Skin of body (tissue), 2 donors: ENCODE results near the gene MYCBPAP. TPM values are rescaled to one million over a fixed set of nuclear protein-coding genes. Genes with fewer than 3 reads are reported as not detected.

Source experiments
- DNase-seq: peaks from one replicate; lab custom pipeline; 2025; lab: John Stamatoyannopoulos, UW
- total RNA-seq: library from RNA; depleted of rRNA; stranded (reverse); fragments of >200 nt; gene quantifications from one replicate; pipeline ENCODE4 v1.2.3, GENCODE V29; 2014

MYCBPAP gene
- total RNA-seq, 1 donor from 2014 or later: 1.6 TPM

DNA sequence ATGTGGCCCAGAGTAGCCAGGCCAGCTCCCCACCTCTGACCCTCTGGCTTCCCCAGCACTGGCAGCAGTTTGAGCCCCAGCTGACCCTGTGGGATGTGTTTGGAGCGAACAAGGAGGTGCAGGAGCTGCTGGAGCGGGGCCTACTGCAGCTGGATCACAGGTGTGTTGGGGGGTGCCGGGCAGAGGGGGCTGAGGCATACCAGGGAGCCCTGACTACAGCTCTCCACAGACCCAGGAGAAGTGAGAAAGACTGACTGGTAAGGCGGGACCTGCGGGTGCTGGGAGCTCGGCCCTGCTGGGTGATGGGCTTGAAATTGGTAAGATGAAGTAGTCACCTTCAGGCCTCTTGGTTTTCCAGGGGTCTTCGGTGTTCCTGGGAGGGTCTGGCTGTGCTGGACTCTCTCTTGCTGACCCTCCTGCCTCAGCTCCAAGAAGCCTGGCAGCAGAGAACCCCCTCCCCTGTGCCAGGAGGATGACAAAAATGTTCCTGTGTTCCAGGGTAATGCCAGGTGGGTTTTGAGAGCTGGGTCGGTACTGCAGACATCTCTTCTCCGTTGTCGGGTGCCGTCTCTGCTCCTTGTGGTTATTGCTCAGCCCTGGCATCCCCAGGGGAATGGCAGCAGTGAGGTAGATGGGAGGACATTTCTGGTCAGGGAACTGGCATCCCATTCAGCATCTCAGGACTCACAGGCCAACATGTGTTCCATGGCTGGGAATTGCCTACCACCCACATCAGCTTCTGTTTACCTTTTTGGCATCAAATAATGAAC, 23.7 kb upstream of the MYCBPAP start:
- no peak for DNase-seq

- no peak for DNase-seq
Observed at GRCh38 chr17:50487213-50488096, 20.8 kb upstream of the MYCBPAP start.

DNA sequence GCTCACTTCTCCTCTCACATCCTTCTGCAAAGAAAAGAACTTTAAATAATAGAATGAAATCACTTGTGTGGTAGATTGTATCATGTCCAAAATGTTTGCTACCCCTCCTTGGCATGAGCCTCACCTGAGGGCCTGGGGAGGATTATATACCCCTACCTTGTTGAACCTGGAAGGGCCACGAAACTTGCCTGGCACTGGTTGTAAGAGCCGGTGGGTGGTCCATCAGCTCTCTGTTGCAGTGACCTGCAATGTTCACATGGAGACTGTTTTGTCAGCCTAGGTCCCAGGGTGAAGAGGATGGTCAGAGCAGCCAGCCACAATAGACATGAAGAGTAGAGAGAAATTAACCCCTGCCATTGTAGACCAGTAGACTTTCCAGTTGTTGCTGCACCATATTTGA, 19.4 kb upstream of the MYCBPAP start:
- DNase-seq: no peak

GRCh38 chr17:50491505-50491904, 16.7 kb upstream of the MYCBPAP start:
- no peak for DNase-seq

DNA sequence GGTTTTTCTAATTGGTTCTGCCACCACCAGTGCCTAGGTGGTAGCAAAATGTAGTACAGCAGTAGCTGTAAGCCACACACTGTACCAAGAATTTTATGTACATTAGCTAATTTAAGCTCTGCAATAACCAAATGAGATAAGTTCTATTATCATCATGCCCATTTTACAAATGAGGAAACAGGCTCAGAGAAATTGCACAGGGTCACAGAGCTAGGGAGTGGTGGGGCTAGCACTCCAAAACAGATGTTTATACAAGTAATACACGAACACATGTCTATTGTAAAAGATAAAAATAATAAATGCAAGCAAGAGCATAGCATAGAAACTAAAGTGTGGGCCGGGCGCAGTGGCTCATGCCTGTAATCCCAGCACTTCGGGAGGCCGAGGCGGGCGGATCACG, 16.0 kb upstream of the MYCBPAP start:
- no peak for DNase-seq

GRCh38 chr17:50493744-50494143, 14.5 kb upstream of the MYCBPAP start:
- no peak for DNase-seq

- DNase-seq: no peak
Observed at GRCh38 chr17:50495217-50495823, 12.9 kb upstream of the MYCBPAP start.

DNA sequence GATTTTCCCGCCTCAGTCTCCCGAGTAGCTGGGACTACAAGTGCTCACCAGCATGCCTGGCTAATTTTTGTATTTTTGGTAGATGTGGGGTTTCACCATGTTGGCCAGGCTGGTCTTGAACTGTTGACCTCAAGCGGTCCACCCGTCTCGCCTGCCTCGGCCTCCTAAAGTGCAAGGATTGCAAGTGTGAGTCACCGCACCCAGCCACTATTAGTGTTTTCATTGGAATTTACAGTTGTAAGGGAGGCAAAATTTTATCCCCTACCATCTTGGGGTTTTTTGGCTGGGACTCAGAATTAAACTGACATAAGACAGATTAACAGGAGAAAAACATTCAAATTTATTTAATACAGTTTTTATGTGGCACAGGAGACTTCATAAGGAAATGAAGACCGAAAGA, 12.3 kb upstream of the MYCBPAP start:
- DNase-seq: no peak

DNA sequence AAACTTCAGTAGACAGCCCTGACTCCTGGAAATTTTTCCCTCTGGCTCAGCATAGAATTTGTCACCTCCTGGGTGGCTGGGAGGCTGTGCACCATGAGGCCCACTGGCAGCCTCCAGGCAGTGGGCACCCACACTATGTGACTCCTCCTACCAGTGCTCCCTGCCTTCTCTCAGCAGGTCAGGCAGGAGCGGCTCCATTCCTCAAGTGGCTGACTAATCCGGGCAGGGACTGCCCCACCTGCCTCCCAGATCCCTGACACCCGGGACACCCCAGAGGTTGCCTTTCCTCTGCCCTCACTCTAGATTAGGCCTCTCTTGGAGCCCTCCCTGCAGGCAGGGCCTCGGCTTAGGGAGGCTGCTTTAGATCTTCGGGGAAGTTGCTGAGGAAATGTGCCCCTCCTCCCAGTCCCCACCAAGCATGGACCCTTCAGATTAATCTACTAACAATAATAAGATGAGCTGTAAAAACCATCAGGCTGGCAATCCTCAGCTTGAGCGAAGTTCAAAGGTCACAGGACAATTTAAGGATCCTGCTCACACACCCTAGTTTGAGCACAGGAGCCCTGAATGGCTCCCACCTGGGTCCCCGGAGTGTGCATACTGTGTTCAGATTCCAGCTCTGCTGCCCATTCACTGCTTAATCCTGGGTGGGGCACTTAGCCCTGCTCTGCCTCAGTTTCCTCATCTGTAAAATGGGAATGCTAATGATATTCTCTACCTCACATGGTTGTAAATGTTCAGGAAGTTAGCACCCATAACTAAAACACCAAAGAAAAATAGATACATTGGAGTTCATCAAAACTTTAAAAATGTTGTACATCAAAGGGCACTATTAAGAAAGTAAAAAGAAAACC, 10.0 kb upstream of the MYCBPAP start:
- no peak for DNase-seq

- DNase-seq: no peak
Observed at GRCh38 chr17:50499270-50499669, 9.0 kb upstream of the MYCBPAP start.

DNA sequence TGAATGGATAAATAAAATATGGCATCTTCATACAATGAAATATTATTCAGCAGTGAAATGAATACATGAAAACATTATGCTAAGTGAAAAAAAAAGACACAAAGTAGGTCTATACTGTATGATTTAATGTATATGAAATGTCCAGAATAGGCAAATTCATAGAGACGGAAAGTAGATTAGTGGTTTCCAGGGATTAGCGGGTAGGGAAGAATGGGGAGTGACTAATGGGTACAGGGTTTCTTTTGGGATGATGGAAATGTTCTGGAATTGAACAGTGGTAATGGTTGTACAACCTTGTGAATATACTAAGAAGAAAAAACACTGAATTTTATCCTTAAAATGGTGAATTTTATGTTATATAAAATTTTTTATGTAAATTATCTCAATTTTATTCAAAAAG, 8.5 kb upstream of the MYCBPAP start:
- no peak for DNase-seq

- DNase-seq: no peak
Observed at GRCh38 chr17:50501054-50501453, 7.2 kb upstream of the MYCBPAP start.

DNA sequence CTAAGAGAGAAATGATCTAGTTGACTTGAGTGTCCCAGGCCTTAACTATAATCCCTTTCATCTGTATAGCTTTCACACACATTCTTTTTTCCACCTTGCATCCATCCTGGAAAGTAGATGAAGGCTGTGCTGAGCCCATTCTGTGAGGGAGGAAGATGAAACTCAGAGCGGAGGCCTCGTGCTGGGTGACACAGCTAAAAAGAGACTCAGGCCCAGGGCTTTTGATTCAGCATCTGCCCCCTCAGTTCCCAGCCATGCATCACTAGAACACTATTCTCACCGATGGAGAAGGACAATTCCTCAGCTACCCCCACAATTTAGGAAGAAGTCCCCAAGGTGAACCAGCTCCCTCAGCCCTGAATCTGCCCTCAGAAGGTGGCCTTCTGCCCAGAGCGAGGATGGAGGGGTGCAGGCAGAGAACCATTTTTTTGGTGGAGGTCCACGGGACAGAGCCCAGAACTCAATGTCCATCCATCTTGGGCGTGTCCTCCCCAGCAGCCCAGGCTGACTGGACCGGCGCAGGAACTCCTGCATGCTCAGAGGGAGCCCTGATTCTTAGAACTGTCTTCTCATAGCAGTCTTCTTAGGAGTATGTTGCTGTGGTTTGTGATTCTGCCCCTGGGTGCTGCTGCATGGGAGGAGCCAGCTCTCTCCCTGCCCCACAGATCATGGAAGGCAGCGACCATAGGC, 5.8 kb upstream of the MYCBPAP start:
- DNase-seq: no peak

DNA sequence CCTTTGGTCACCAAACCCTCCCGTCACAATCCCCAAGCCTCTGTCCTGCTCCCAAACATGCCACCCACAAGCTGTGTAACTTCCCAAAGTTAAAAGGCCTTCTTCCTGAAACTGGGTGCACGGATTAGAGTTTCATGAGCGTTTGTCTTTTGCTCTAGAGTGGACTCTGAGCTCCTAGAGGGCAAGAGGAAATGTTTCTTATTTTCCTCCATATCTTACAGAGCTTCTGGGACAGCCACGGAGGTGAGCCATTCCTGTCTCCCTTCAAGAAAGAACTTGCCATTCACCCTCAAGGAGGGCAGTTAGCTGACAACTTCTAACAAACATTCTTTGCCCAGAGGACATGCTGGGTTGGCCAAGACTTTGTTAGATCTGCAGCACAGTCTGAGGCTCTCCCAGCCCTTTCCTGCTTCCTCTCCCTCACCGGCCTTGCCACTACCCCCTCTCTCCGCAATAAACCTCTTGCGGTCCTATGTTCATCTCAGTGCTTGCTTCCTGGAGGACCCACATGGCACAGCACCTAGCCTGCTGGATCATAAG, 2.6 kb upstream of the MYCBPAP start:
- DNase-seq: no peak

GRCh38 chr17:50506298-50506697, 1.9 kb upstream of the MYCBPAP start:
- DNase-seq: no peak

DNA sequence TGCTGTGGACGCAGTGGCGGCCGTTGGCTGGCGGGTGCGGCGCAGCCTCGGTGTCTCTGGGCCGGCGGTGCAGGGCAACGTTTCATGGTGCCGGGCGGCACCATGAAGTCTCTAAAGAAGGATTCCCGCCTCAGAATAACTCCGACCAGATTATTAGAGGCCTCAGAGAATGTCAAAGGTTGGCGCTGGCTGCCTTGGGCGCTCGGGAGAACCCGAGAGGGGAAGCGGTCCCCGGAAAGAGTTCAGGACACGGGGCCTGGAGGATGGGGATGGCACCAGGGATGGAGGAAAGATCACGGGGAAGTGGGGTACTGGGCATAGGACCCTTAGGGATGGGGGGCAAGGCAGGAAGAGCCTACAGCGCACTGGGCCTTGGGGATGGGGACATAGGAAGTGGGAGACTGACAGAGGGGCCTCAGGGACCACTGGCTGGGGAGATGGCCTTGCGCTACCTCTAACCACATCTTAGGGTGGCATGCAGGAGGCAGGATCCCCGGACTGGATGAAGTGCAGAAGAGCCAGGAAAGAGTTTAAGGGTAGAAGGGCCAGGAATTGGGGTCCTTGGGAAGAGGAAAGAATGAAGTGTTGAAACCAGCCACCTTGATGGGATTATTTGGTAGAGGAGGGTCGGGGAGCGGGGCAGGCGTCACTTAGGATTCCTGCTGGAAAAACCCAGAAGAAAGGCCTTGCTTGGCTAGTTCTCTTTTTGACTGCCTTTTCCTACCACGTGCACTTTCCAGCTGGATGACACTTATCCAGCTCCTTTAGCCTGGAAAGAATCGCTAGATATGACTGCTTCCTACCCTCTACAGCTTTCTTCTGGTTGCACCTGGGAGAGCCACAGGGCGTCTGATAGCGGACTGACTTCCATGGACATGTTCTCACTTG, 578 bp downstream of the MYCBPAP start:
- DNase-seq: peak; percentile 17

GRCh38 chr17:50511058-50511457, 2.8 kb downstream of the MYCBPAP start:
- no peak for DNase-seq

DNA sequence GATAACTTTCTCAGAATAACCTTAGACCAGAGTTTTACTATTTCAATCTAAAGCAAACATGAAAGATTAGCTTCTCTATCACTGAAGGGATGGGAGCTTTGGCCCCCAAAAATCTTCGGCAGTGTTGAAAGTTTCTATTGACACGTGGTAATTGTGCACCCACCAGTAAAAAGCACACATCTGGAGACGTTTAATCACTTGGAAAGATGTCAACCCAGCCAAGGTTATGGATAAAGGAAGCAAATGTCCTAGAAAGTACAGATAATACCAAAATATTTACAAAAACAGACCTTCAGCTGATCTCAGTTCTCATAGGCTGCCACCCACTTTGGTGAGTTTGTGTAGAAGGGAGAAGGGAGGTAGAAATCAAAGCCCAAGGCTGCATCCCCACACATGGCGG, 5.3 kb downstream of the MYCBPAP start:
- DNase-seq: no peak

- no peak for DNase-seq
Observed at GRCh38 chr17:50514388-50514787, 6.1 kb downstream of the MYCBPAP start.
